K562 (cell line): ENCODE results near the gene MCCD1. TPM values are rescaled to one million over a fixed set of nuclear protein-coding genes. Genes with fewer than 3 reads are reported as not detected.

ENCODE experiments used
- ARHGAP35 ChIP-seq: fragments of 450-650 bp; IDR thresholded peaks from 2 replicates; pipeline ENCODE4 v1.6.1; 2018; ENCODE audit not compliant: partially characterized antibody
- CBFA2T3 ChIP-seq: fragments of 450-650 bp; IDR thresholded peaks from 2 replicates; pipeline ENCODE4 v1.6.1; 2017
- CCAR2 ChIP-seq: fragments of 200-400 bp; formaldehyde crosslinking; IDR thresholded peaks from 2 replicates; pipeline ENCODE4 v1.6.1; 2017; ENCODE audit warnings: mild to moderate bottlenecking, low read depth, low read length
- CCNT2 ChIP-seq: IDR thresholded peaks from 2 replicates; pipeline ENCODE4 v1.6.1; 2011; ENCODE audit warnings: borderline replicate concordance, low read depth, mild to moderate bottlenecking, moderate library complexity, mixed read lengths, low read length; ENCODE audit not compliant: insufficient read length; ENCODE audit errors: extremely low read depth
- CHD2 ChIP-seq: IDR thresholded peaks from 2 replicates; pipeline ENCODE4 v1.6.1; 2011; ENCODE audit warnings: low read depth, low read length
- EP300 ChIP-seq: IDR thresholded peaks from 2 replicates; pipeline ENCODE4 v1.6.1; 2012; ENCODE audit warnings: low read length, improper control_type of control experiment
- FOXA1 ChIP-seq: fragments of 450-650 bp; IDR thresholded peaks from 2 replicates; pipeline ENCODE4 v1.6.1; 2016; ENCODE audit warnings: mild to moderate bottlenecking, borderline replicate concordance
- GATAD2A ChIP-seq: fragments of 450-650 bp; IDR thresholded peaks from 2 replicates; pipeline ENCODE4 v1.6.1; 2017
- HLTF ChIP-seq: fragments of 450-650 bp; IDR thresholded peaks from 2 replicates; pipeline ENCODE4 v1.6.1; 2016
- HSF4 ChIP-seq: fragments of 250-450 bp; sonication (Bioruptor Pico); IDR thresholded peaks from 2 replicates; pipeline ENCODE4 v2.1.2; 2022; ENCODE audit warnings: mild to moderate bottlenecking, moderate library complexity, borderline replicate concordance
- MAFF ChIP-seq: IDR thresholded peaks from 2 replicates; pipeline ENCODE4 v1.6.1; 2012; ENCODE audit warnings: low read length, improper control_type of control experiment
- MTF1 ChIP-seq: fragments of 250-450 bp; sonication (Bioruptor Pico); IDR thresholded peaks from 2 replicates; pipeline ENCODE4 v1.9.0; 2021; ENCODE audit warnings: moderate library complexity, mild to moderate bottlenecking, inconsistent platforms, borderline replicate concordance
- MYC ChIP-seq, 2 experiments: fragments of 250-450 bp in 1 of 2; sonication (Bioruptor Pico) in 1 of 2; IDR thresholded peaks; 2 replicates each; pipeline versions ENCODE4 v1.5.1 to v1.6.1; 2012 to 2021; ENCODE audit warnings: low read depth in 2 of 2, borderline replicate concordance in 1 of 2, improper control_type of control experiment in 1 of 2, low read length in 1 of 2, mild to moderate bottlenecking in 1 of 2, moderate library complexity in 1 of 2
- PCBP2 ChIP-seq: fragments of 200-400 bp; formaldehyde crosslinking; IDR thresholded peaks from 2 replicates; pipeline ENCODE4 v1.6.1; 2018; ENCODE audit warnings: low read length, low read depth, mild to moderate bottlenecking, moderate library complexity; ENCODE audit not compliant: poor library complexity, severe bottlenecking
- PML ChIP-seq: IDR thresholded peaks from 2 replicates; pipeline ENCODE4 v1.6.1; 2012; ENCODE audit warnings: low read length, inconsistent platforms
- PURB ChIP-seq: sonication (generic); formaldehyde crosslinking; IDR thresholded peaks from 2 replicates; pipeline ENCODE4 v1.9.0; 2021; ENCODE audit warnings: low read depth, mild to moderate bottlenecking, missing genetic modification reagents
- RNF2 ChIP-seq: sonication (generic); IDR thresholded peaks from 2 replicates; pipeline ENCODE4 v1.6.1; 2016
- SMAD1 ChIP-seq: fragments of 150-350 bp; IDR thresholded peaks from 2 replicates; pipeline ENCODE4 v1.6.1; 2014; ENCODE audit warnings: low read length, low read depth; ENCODE audit not compliant: partially characterized antibody
- SNRNP70 ChIP-seq: fragments of 200-400 bp; formaldehyde crosslinking; optimal IDR thresholded peaks from 2 replicates; pipeline ENCODE3; 2017; ENCODE audit warnings: low read depth, low read length
- SRF ChIP-seq, 2 experiments: fragments of 250-450, 450-650 bp in 1 of 2; sonication (Bioruptor Pico) in 1 of 2; sonication (generic) in 1 of 2; formaldehyde crosslinking; IDR thresholded peaks; 2 replicates each; pipeline versions ENCODE4 v1.5.0 to v1.5.1; 2020 to 2022; ENCODE audit warnings: mild to moderate bottlenecking in 1 of 2, missing genetic modification reagents in 1 of 2
- TAF15 ChIP-seq: fragments of 200-400 bp; formaldehyde crosslinking; IDR thresholded peaks from 2 replicates; pipeline ENCODE4 v1.6.1; 2017; ENCODE audit warnings: mild to moderate bottlenecking, low read depth, low read length, moderate library complexity
- ZNF354B ChIP-seq: fragments of 250-450 bp; sonication (Bioruptor Pico); IDR thresholded peaks from 2 replicates; pipeline ENCODE4 v1.4.0; 2020
- polyA plus RNA-seq, 8 experiments: library from polyadenylated mRNA; depleted of rRNA in 4 of 8; stranded (reverse) in 5 of 8; unstranded in 3 of 8; fragments of >200 nt; fragmentation: Nextera tagmentation in 2 of 8; fragmentation: Illumina TruSeq in 1 of 8; extraction: Ambion mirVana in 2 of 8; extraction: Trizol in 1 of 8; gene quantifications; 2 replicates each; pipeline versions ENCODE4 v1.2.1 to v1.2.3, GENCODE V29; 2011 to 2014; ENCODE audit warnings: inconsistent platforms in 1 of 8, missing spikeins in 1 of 8
- total RNA-seq, 7 experiments: library from RNA; depleted of rRNA in 6 of 7; stranded (reverse); fragments of >200 nt in 6 of 7; fragmentation: Illumina TruSeq in 2 of 7; extraction: Trizol in 2 of 7; gene quantifications; 2 replicates each; pipeline versions ENCODE4 v1.2.1 to v1.2.3, GENCODE V29; 2011 to 2021; ENCODE audit warnings: low replicate concordance in 1 of 7
- TF ChIP-seq, protein P1 (sequence below), 3 experiments: IDR thresholded peaks in 2 of 3; conservative IDR thresholded peaks in 1 of 3; 2 replicates each; pipeline ENCODE4 v1.5.1; 2011 to 2012; ENCODE audit warnings: low read length in 3 of 3, mild to moderate bottlenecking in 3 of 3, control low read depth in 2 of 3, improper control_type of control experiment in 1 of 3, inconsistent platforms in 1 of 3, low read depth in 1 of 3, mixed read lengths in 1 of 3, moderate library complexity in 1 of 3; ENCODE audit not compliant: insufficient read depth in 2 of 3
- TF ChIP-seq, protein P2 (sequence below): fragments of 250-450 bp; sonication (Bioruptor Pico); IDR thresholded peaks from 2 replicates; pipeline ENCODE4 v1.4.0; 2020; ENCODE audit warnings: mild to moderate bottlenecking, moderate library complexity, borderline replicate concordance

MCCD1 gene
- total and polyA plus RNA-seq, 9 of the 15 experiments (the other 6 are each of a cell fraction or from before 2014, with no cell fraction given) = not detected

DNA sequence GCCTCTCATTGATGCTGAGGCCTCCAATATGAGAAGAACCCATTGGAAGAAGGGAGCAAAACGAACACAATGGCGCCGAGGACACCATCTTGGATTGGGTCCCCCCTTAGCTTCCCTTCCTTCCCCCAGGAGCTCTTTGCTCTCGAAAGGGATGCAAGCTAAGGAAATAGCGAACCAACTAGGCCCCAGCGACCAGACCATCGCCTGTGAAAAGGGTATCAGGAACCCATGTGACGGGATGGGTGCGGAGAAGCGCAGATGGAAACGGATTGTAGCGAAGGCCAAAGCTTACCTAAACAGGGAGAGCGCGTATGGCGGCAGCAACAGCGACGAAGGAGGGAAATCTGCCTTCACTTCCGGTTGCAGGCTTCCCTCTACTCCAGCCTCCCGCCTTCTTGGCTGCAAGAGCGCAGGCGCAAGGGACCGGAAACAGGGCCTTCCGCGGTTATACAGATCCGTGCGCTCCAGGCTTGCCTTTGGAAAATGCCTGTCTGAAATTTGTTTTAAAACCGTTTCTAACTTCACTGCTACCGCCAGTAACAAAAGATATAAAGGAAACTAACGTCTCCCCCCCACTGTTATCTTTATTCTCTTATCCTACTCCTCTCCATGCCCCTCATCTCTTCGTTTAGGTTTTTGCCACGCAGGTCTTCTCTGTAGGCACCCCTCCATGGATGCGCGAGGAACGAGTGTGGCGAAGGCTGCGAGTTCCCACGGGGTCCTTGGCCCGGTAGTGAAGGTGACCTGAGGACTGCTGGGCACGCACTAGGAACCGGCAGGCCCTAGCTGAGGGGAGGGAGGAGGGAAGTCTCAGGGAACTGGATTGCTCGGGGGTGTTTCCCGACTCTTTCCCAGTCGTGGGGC is 13.1 kb downstream of the MCCD1 start, which contains the start of gene DDX39B (continued):
- TF ChIP-seq, protein P1, sequence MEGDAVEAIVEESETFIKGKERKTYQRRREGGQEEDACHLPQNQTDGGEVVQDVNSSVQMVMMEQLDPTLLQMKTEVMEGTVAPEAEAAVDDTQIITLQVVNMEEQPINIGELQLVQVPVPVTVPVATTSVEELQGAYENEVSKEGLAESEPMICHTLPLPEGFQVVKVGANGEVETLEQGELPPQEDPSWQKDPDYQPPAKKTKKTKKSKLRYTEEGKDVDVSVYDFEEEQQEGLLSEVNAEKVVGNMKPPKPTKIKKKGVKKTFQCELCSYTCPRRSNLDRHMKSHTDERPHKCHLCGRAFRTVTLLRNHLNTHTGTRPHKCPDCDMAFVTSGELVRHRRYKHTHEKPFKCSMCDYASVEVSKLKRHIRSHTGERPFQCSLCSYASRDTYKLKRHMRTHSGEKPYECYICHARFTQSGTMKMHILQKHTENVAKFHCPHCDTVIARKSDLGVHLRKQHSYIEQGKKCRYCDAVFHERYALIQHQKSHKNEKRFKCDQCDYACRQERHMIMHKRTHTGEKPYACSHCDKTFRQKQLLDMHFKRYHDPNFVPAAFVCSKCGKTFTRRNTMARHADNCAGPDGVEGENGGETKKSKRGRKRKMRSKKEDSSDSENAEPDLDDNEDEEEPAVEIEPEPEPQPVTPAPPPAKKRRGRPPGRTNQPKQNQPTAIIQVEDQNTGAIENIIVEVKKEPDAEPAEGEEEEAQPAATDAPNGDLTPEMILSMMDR (IDR thresholded peaks at IDR 0.05 in 2 of 3, conservative IDR thresholded peaks at IDR 0.05 in 1 of 3; ENCODE audit: insufficient read depth in 2 of 3, low read depth in 1 of 3, low read length in 3 of 3) = no peak
- no peak for TF ChIP-seq FOXA1
- TF ChIP-seq MTF1 (CRISPR knock-in tag) = peak; percentile 41; the same call in 1 of the 2 replicates
- peak; percentile 9; the same call in 1 of the 2 replicates for TF ChIP-seq CHD2
- peak in 1 of 2 experiments; percentile 41; a peak in 3 of 4 replicates for TF ChIP-seq SRF (CRISPR knock-in tag; IDR thresholded peaks at IDR 0.05)
- no peak for TF ChIP-seq ARHGAP35
- peak; percentile 35; the same call in 1 of the 2 replicates for TF ChIP-seq EP300
- TF ChIP-seq CCAR2 = no peak
- no peak for TF ChIP-seq CCNT2
- TF ChIP-seq HSF4 (CRISPR knock-in tag) = no peak
- TF ChIP-seq RNF2 = peak; percentile 88
- TF ChIP-seq MYC (IDR thresholded peaks at IDR 0.05; ENCODE audit: low read depth, low read length) = peak; percentile 98
- TF ChIP-seq MYC (CRISPR knock-in tag; IDR thresholded peaks at IDR 0.05; ENCODE audit: borderline replicate concordance, low read depth) = 0 out of 2 replicates have a peak, but pooled peaks have one; percentile 40
- TF ChIP-seq MAFF = no peak
- peak; percentile 67 for TF ChIP-seq ZNF354B (CRISPR knock-in tag)
- TF ChIP-seq CBFA2T3 = no peak
- TF ChIP-seq HLTF = peak; percentile 87
- TF ChIP-seq SNRNP70 = no peak
- TF ChIP-seq, protein P2, sequence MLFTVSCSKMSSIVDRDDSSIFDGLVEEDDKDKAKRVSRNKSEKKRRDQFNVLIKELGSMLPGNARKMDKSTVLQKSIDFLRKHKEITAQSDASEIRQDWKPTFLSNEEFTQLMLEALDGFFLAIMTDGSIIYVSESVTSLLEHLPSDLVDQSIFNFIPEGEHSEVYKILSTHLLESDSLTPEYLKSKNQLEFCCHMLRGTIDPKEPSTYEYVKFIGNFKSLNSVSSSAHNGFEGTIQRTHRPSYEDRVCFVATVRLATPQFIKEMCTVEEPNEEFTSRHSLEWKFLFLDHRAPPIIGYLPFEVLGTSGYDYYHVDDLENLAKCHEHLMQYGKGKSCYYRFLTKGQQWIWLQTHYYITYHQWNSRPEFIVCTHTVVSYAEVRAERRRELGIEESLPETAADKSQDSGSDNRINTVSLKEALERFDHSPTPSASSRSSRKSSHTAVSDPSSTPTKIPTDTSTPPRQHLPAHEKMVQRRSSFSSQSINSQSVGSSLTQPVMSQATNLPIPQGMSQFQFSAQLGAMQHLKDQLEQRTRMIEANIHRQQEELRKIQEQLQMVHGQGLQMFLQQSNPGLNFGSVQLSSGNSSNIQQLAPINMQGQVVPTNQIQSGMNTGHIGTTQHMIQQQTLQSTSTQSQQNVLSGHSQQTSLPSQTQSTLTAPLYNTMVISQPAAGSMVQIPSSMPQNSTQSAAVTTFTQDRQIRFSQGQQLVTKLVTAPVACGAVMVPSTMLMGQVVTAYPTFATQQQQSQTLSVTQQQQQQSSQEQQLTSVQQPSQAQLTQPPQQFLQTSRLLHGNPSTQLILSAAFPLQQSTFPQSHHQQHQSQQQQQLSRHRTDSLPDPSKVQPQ (CRISPR knock-in tag) = 0 out of 2 replicates have a peak, but pooled peaks have one; percentile 44
- TF ChIP-seq TAF15 = no peak
- TF ChIP-seq PML = peak; percentile 91
- TF ChIP-seq SMAD1 = peak; percentile 81
- no peak for TF ChIP-seq PCBP2
- TF ChIP-seq PURB (CRISPR knock-in tag) = no peak
- peak; percentile 95 for TF ChIP-seq GATAD2A
